ENCODE data around the gene BTRC.

GRCh38 chr10:101559596-101560297, 205.8 kb downstream of the BTRC start:
- no peak for TF ChIP-seq CTCF (conservative IDR thresholded peaks at IDR 0.05; ENCODE audit: low read depth, low read length)
- no peak for TF ChIP-seq EZH2 (IDR thresholded peaks at IDR 0.05; ENCODE audit: low read length, unreplicated experiment)

Data from PC-3 (cell line).